GM13976 (cell line): Measurements from ENCODE around the gene OR1A1.

Experiments used
- DNase-seq: peaks from one replicate; pipeline ENCODE4 v3.0.0; 2012; ENCODE audit warnings: low spot score
- CTCF ChIP-seq: IDR thresholded peaks from 2 replicates; pipeline ENCODE4 v1.5.1; 2012; ENCODE audit warnings: borderline replicate concordance, mild to moderate bottlenecking; ENCODE audit not compliant: insufficient read depth; ENCODE audit errors: extremely low read depth, missing control alignments, control extremely low read depth
- in situ Hi-C: fragments of 300-500 bp; cut with MboI; formaldehyde crosslinking; loops from one replicate; pipeline ENCODE4 v1.12.0; 2022; ENCODE audit warnings: low sequenced_read_pairs, mixed read lengths, inconsistent platforms; ENCODE audit not compliant: unreplicated experiment

The OR1A1 gene

GRCh38 chr17:3260163-3260562 is 52.7 kb downstream of the OR1A1 start:
- in situ Hi-C loops: no loop called here
- TF ChIP-seq CTCF: no peak
- no peak for DNase-seq

- DNase-seq: no peak
- in situ Hi-C loops: no loop called here
- TF ChIP-seq CTCF: no peak
These were observed 53.1 kb downstream of the OR1A1 start for GRCh38 chr17:3260600-3260999.
